OCI-LY7 (cell line): Measurements from ENCODE around the gene SSTR5. TPM values are rescaled to one million over a fixed set of nuclear protein-coding genes. Genes with fewer than 3 reads are reported as not detected.

Source experiments
- BruUV-seq: library from RNA; stranded (reverse); fragments of 400-500 nt; replicated peaks from 2 replicates; lab custom pipeline; 2021; lab: Mats Ljungman, UMichigan
- CTCF ChIA-PET: fragments of 300-600 bp; sonication (Branson Sonifier 250); formaldehyde crosslinking; loops from one replicate; lab custom pipeline; 2022; ENCODE audit warnings: antibody characterized with exemption; ENCODE audit not compliant: unreplicated experiment; lab: Charles Lee
- POLR2A ChIA-PET: fragments of 300-600 bp; sonication (Branson Sonifier 250); formaldehyde crosslinking; loops from one replicate; lab custom pipeline; 2022; ENCODE audit warnings: antibody characterized with exemption; lab: Charles Lee
- DNase-seq: peaks from one replicate; pipeline ENCODE4 v3.0.0-alpha.2; 2015; ENCODE audit warnings: low spot score
- H2AFZ ChIP-seq: fragments of 200-600 bp; sonication (generic), shearing (Covaris generic); 2 replicates; pipeline ENCODE4 v1.6.1; 2014; ENCODE audit warnings: mild to moderate bottlenecking, antibody characterized with exemption, low read length, moderate library complexity
- H3K27ac ChIP-seq: fragments of 200-600 bp; sonication (generic); 2 replicates; pipeline ENCODE4 v1.5.1; 2014; ENCODE audit warnings: mixed run types, low read depth, mild to moderate bottlenecking, moderate library complexity, low read length, inconsistent platforms; ENCODE audit not compliant: poor library complexity, severe bottlenecking
- H3K36me3 ChIP-seq: fragments of 200-600 bp; sonication (generic); 2 replicates; pipeline ENCODE4 v1.6.1; 2014; ENCODE audit warnings: mild to moderate bottlenecking, antibody characterized with exemption, low read length, moderate library complexity, mixed read lengths; ENCODE audit not compliant: insufficient read depth
- H3K4me1 ChIP-seq: fragments of 200-600 bp; sonication (generic); 2 replicates; pipeline ENCODE4 v1.5.1; 2014; ENCODE audit warnings: mild to moderate bottlenecking, low read length; ENCODE audit not compliant: insufficient read depth, poor library complexity, severe bottlenecking
- H3K4me2 ChIP-seq: fragments of 200-600 bp; sonication (generic); 2 replicates; pipeline ENCODE4 v1.6.1; 2014; ENCODE audit warnings: mild to moderate bottlenecking, low read length
- H3K4me3 ChIP-seq: fragments of 200-600 bp; sonication (generic); 2 replicates; pipeline ENCODE4 v1.5.1; 2014; ENCODE audit warnings: mild to moderate bottlenecking, low read depth, low read length; ENCODE audit not compliant: poor library complexity, severe bottlenecking
- H3K79me2 ChIP-seq: fragments of 200-600 bp; sonication (generic); 2 replicates; pipeline ENCODE4 v1.6.1; 2016; ENCODE audit warnings: low read depth, mild to moderate bottlenecking, low read length, moderate library complexity, mixed read lengths; ENCODE audit not compliant: insufficient read depth
- H3K9me2 ChIP-seq: fragments of 200-600 bp; sonication (generic); 2 replicates; pipeline ENCODE4 v1.6.1; 2016; ENCODE audit warnings: mild to moderate bottlenecking, low read length, mixed read lengths; ENCODE audit not compliant: insufficient read depth
- H3K9me3 ChIP-seq: fragments of 200-600 bp; sonication (generic); 2 replicates; pipeline ENCODE4 v1.6.1; 2014; ENCODE audit warnings: mild to moderate bottlenecking, mixed run types, low read length, mixed read lengths
- H4K20me1 ChIP-seq: fragments of 200-600 bp; sonication (generic); 2 replicates; pipeline ENCODE4 v1.6.1; 2014; ENCODE audit warnings: mild to moderate bottlenecking, antibody characterized with exemption, low read length, moderate library complexity, mixed read lengths; ENCODE audit not compliant: insufficient read depth
- CTCF ChIP-seq: fragments of 200-600 bp; sonication (generic); conservative IDR thresholded peaks from 2 replicates; pipeline ENCODE4 v1.5.1; 2014; ENCODE audit warnings: mild to moderate bottlenecking, antibody characterized with exemption, low read length, moderate library complexity, mixed read lengths
- EZH2phosphoT487 ChIP-seq: fragments of 200-600 bp; sonication (generic); IDR thresholded peaks from 2 replicates; pipeline ENCODE4 v1.6.1; 2018; ENCODE audit warnings: low read depth, borderline replicate concordance, mild to moderate bottlenecking, mixed run types, antibody characterized with exemption, low read length, moderate library complexity, mixed read lengths
- intact Hi-C: fragments of 100-400 bp; cut with micrococcal nuclease; formaldehyde crosslinking; loops from one replicate; pipeline ENCODE4 v1.10.0; 2022; ENCODE audit not compliant: unreplicated experiment
- total RNA-seq, 2 experiments: library from RNA; depleted of rRNA in 1 of 2; stranded (reverse); fragments of >200 nt in 1 of 2; shearing (Covaris generic) in 1 of 2; gene quantifications; 2 replicates each; pipeline ENCODE4 v1.2.3, GENCODE V29; 2014 to 2022

SSTR5 gene
- total RNA-seq, 2 experiments from 2014 or later = not detected

DNA sequence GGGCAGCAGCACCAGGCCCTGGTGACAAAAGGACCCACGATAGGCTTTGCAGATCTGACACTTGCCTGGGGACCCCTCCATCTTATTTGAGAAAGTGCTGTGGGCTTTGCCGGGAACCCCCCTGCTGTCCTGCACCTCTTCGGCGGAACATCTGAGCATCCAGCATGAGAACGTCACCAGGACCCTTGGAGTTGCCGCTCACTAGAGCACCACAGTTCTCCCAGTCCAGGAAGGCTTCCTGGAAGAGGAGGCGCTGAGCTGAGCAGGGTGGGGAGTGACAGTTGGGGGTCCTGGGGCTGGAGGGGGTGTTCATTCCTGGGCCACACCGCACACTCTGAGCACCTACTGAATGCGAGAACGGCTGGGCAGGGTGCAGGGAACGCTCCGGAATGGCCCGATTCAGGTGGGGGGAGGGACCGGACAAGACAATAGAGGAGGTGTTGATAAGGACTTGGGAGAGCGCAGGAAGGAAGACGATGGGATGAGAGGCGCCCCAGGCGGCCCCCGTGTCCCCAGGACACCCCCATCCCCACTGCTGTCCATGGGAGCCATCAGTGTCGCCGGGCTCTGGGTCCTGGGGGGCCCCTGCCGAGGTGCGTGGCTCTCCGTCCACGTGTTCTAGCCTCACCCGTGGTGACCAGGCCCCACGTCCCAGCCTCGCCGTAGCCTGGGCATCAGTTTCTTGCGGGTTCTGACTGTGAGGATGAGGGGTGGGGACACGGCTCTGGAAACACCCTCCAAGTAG is 55.6 kb downstream of the SSTR5 start:
- no peaks in the 10 kb centered on the region for H3K9me2 ChIP-seq
- no peak overlapping the region for H2AFZ ChIP-seq
- no peaks in the 10 kb centered on the region for H3K9me3 ChIP-seq
- intact Hi-C loops = no loop called here
- H3K27ac ChIP-seq = no peak overlapping the region
- no peak for TF ChIP-seq EZH2phosphoT487
- TF ChIP-seq CTCF = no peak
- DNase-seq = no peak
- no peaks in the 10 kb centered on the region for H3K36me3 ChIP-seq
- CTCF ChIA-PET = no interaction called here
- no TSS peak for BruUV-seq
- no peaks in the 10 kb centered on the region for H3K4me1 ChIP-seq
- no peaks in the 10 kb centered on the region for H4K20me1 ChIP-seq
- no peak overlapping the region for H3K4me2 ChIP-seq
- H3K79me2 ChIP-seq = no peaks in the 10 kb centered on the region
- H3K4me3 ChIP-seq = no peak overlapping the region
- POLR2A ChIA-PET = no interaction called here

- ChIA-PET POLR2A (no interaction called here), CTCF (no interaction called here)
- Histone ChIP-seq H3K4me1 (no peaks in the 10 kb centered on the region), H3K4me3 (no peak overlapping the region), H2AFZ (no peak overlapping the region), H3K79me2 (no peaks in the 10 kb centered on the region), H4K20me1 (no peaks in the 10 kb centered on the region), H3K27ac (no peak overlapping the region), H3K9me3 (no peaks in the 10 kb centered on the region), H3K9me2 (no peaks in the 10 kb centered on the region), H3K36me3 (no peaks in the 10 kb centered on the region), H3K4me2 (no peak overlapping the region)
- intact Hi-C loops = no loop called here
- TF ChIP-seq CTCF (no peak), EZH2phosphoT487 (no peak)
- no peak for DNase-seq
- no TSS peak for BruUV-seq
Observed at GRCh38 chr16:1129106-1129960, 56.8 kb downstream of the SSTR5 start.

DNA sequence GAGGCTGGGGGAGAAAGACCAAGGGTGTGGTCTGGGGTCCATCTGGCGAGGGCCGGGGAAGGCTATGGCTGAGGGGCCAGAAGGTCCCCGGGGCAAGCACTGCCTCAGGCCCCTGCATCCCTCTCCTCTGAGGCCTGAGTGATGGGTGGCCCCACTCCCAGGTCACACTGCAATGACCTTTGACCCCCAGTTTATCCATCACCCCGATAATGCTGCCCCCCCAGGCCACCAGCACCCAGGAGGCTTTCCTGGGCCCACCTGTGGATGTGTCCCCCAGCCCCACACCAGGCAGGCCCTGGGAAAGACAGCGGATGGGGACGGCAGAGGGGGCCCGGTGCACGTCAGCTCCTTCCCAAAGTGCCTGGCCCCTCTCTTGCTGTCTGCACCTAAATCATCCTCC is 57.8 kb downstream of the SSTR5 start:
- Histone ChIP-seq H2AFZ (no peak overlapping the region), H3K4me2 (no peak overlapping the region), H3K4me3 (no peak overlapping the region), H3K4me1 (no peaks in the 10 kb centered on the region), H4K20me1 (no peaks in the 10 kb centered on the region), H3K9me3 (no peaks in the 10 kb centered on the region), H3K27ac (no peak overlapping the region), H3K36me3 (no peaks in the 10 kb centered on the region), H3K9me2 (no peaks in the 10 kb centered on the region), H3K79me2 (no peaks in the 10 kb centered on the region)
- intact Hi-C loops = no loop called here
- POLR2A ChIA-PET = no interaction called here
- TF ChIP-seq EZH2phosphoT487 (no peak), CTCF (no peak)
- DNase-seq = no peak
- no TSS peak for BruUV-seq
- CTCF ChIA-PET = no interaction called here
